Measurements from ENCODE around the gene ANAPC7.
"Not testable (repeated sequence)": the region's sequence is repeated elsewhere in the genome, so short reads cannot be mapped to it uniquely, and the experiment has no call there.

Gene ANAPC7

DNA sequence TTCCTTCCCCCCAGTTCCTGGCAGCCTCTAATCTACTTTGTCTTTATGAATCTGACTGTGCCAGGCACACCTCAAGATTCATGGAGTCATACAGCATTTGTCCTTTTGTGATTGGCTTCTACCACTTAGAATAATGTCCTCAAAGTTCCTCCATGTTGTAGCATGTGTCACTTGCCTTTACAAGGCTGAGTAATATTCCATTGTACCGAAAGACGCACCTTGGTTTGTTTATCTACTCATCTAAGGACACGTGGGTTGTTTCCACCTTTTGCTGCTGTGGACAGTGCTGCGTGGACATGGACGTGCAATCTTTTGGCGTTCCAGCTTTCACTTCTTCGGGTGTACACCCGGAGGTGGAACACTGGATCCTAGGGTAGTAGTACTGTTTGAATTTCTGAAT lies 33.5 kb downstream of the ANAPC7 start:
- peaks cover 27% of the 10 kb centered on the region for H3K36me3 Mint-ChIP-seq (ENCODE audit: insufficient read depth)
- no peaks in the 10 kb centered on the region for H3K9me3 Mint-ChIP-seq
- peaks cover 7 to 8% of the 10 kb centered on the region in 2 donors for H3K4me1 Mint-ChIP-seq (ENCODE audit: low read depth in 2 of 2)
- no peak for DNase-seq
- no peak for ATAC-seq (replicated peaks)
- H3K27me3 Mint-ChIP-seq: no peaks in the 10 kb centered on the region
- H3K27ac Mint-ChIP-seq: peak overlapping the region in 1 of 2 donors; percentile 35
- H3K4me3 Mint-ChIP-seq: no peak overlapping the region

GRCh38 chr12:110367181-110367864 lies 36.2 kb downstream of the ANAPC7 start:
- Mint-ChIP-seq H3K4me3 (no peak overlapping the region), H3K27me3 (no peaks in the 10 kb centered on the region), H3K36me3 (ENCODE audit: insufficient read depth) (peaks cover 3% of the 10 kb centered on the region), H3K27ac (no peak overlapping the region), H3K4me1 (ENCODE audit: low read depth in 2 of 2) (peaks cover 6 to 8% of the 10 kb centered on the region in 2 donors), H3K9me3 (no peaks in the 10 kb centered on the region)
- no peak for ATAC-seq (replicated peaks)
- no peak for DNase-seq

- ATAC-seq (replicated peaks) (no peak), DNase-seq (no peak)
- H3K9me3 Mint-ChIP-seq: no peaks in the 10 kb centered on the region
- no peak overlapping the region for H3K4me3 Mint-ChIP-seq
- H3K36me3 Mint-ChIP-seq (ENCODE audit: insufficient read depth): no peaks in the 10 kb centered on the region
- peaks cover 0 to 2% of the 10 kb centered on the region in 2 donors for H3K4me1 Mint-ChIP-seq (ENCODE audit: low read depth in 2 of 2)
- H3K27me3 Mint-ChIP-seq: no peaks in the 10 kb centered on the region
- no peak overlapping the region for H3K27ac Mint-ChIP-seq
Observed at GRCh38 chr12:110366321-110367142, 37.0 kb downstream of the ANAPC7 start.

DNA sequence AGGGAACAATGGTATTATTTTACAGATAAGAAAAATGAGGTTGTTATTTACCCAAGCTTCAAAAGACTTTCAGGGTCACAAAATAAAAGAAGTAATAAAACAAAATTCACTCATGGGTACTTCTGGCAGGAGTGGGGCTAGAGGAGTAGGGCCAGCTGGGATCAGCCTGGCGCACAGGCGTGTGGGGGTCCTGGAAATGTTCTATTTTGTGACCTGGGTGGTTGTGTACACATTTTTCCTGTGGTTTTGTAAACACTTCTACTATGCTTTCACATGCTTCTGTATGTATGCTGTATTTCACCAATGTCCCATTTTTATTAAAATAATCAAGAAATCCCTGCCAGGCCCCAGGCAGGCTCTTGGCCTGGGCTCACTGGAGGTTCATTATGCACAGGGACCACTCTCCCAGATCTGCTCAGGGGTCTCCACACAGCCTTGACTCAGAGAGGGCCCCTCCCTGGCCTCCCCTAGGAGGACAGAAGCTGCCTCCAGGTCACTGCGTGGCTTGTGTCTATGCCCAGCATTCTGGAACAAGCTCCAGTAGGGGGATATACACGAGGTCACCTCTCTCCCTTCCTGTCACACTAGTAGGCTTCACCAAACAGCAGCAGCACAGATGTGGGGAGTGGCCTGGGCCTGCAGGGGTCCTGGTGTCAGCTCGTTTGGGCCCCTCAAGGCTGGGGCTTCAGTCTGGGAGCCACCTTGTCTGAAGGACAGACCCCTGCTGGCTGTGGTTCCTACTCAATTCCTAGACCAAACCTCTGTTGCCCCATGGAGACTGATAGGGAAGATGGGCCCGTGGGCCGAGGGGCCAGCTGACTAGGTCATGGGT lies 37.8 kb downstream of the ANAPC7 start:
- Mint-ChIP-seq H3K9me3 (no peaks in the 10 kb centered on the region), H3K36me3 (ENCODE audit: insufficient read depth) (no peaks in the 10 kb centered on the region), H3K4me3 (no peak overlapping the region), H3K4me1 (ENCODE audit: low read depth in 2 of 2) (no peaks in the 10 kb centered on the region), H3K27ac (no peak overlapping the region), H3K27me3 (no peaks in the 10 kb centered on the region)
- DNase-seq (no peak), ATAC-seq (replicated peaks) (no peak)

DNA sequence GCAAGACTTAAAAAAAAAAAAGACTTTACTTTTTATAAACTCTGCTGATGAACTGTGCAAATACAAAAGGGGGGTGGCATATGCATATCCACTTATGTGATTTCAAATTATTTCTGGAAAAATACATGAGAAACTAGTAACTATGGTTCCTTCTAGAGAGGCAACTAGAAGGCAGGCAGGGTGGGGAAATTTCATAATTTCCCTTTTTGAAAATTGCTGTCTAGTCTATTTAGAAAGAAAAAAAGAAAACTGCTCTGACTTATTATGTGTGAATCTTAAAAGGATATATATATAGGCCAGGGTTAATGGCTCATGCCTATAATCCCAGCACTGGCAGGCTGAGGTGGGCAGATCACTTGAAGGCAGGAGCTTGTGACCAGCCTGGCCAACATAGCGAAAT lies 42.3 kb downstream of the ANAPC7 start:
- DNase-seq (no peak), ATAC-seq (replicated peaks) (no peak)
- H3K4me3 Mint-ChIP-seq: no peak overlapping the region
- H3K27ac Mint-ChIP-seq: no peak overlapping the region
- no peaks in the 10 kb centered on the region for H3K36me3 Mint-ChIP-seq (ENCODE audit: insufficient read depth)
- no peaks in the 10 kb centered on the region for H3K27me3 Mint-ChIP-seq
- H3K9me3 Mint-ChIP-seq: no peaks in the 10 kb centered on the region
- H3K4me1 Mint-ChIP-seq (ENCODE audit: low read depth in 2 of 2): no peaks in the 10 kb centered on the region

DNA sequence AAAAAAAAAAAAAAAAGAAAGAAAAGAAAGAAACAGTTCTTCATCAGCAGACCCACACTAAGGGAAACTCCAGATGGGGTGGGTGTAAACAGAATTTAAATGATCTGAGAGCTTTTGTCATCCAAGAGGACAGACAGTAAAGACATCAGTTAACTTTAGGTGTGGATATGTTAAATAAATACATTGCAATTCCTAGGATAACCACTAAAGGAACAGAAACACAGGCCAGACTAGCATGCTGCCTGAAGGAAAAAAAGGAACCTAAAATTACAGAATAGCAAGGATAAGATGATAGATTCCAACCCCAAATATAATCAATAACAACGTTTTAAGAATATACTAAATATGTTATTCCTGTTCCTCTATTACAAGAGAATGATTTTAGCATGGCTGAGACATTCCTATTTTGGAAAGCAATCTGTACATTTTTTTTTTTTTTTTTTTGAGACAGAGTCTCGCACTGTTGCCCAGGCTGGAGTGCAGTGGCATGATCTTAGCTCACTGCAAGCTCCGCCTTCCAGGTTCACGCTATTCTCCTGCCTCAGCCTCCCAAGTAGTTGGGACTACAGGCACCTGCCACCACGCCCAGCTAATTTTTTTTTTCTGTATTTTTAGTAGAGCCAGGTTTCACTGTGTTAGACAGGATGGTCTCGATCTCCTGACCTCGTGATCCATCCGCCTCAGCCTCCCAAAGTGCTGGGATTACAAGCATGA lies 45.0 kb downstream of the ANAPC7 start:
- peaks cover 8 to 14% of the 10 kb centered on the region in 2 donors for H3K4me1 Mint-ChIP-seq (ENCODE audit: low read depth in 2 of 2)
- H3K36me3 Mint-ChIP-seq (ENCODE audit: insufficient read depth); H3K4me3 Mint-ChIP-seq; H3K9me3 Mint-ChIP-seq; DNase-seq; ATAC-seq (replicated peaks); H3K27me3 Mint-ChIP-seq: not testable (repeated sequence)
- H3K27ac Mint-ChIP-seq: peak overlapping the region in 1 of 2 donors; percentile 57

- Mint-ChIP-seq H3K27ac (no peak overlapping the region), H3K36me3 (ENCODE audit: insufficient read depth) (no peaks in the 10 kb centered on the region), H3K9me3 (no peaks in the 10 kb centered on the region), H3K27me3 (no peaks in the 10 kb centered on the region), H3K4me3 (no peak overlapping the region), H3K4me1 (ENCODE audit: low read depth in 2 of 2) (peaks cover 8 to 14% of the 10 kb centered on the region in 2 donors)
- ATAC-seq (replicated peaks): peak; percentile 55
- DNase-seq: no peak
Observed at GRCh38 chr12:110355073-110355472, 48.4 kb downstream of the ANAPC7 start.

GRCh38 chr12:110354172-110354780 lies 49.2 kb downstream of the ANAPC7 start:
- H3K27ac Mint-ChIP-seq: peak overlapping the region in 1 of 2 donors; percentile 17

DNA sequence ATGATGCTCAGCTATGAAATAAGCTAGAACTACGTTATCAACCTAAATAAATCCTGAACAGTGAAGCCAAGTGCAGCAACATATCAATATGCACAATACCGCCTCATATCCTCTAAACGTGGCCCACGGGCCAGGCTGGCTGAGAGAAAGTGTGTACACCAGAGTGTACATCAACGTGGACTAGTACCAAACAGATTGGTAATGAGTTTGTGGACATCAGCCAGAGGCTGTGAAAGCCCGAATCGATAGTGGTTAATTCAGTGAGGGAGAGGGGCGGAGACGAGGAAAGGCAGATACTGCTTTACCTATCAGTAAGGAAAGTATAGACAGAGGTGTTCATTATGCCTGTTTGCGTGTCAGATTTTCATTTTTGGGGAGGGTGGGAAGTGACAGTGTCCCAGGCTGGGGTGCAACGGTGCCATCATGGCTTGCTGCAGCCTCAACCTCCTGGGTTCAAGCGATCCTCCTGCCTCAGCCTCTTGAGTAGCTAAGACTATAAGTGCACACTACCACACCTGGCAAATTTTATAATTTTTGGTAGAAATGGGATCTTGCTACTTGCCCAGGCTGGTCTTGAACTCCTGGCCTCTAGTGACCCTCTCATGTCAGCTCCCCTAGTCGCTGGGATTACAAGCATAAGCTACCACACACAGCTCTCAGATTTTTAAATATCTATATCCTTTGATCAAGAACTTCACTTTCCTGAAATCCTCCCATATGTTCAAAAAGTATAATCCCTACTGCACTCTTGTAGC lies 50.1 kb downstream of the ANAPC7 start:
- H3K4me1 Mint-ChIP-seq (ENCODE audit: low read depth in 2 of 2): peaks cover 13 to 19% of the 10 kb centered on the region in 2 donors
- no peak for DNase-seq
- H3K27ac Mint-ChIP-seq: no peak overlapping the region
- no peaks in the 10 kb centered on the region for H3K27me3 Mint-ChIP-seq
- H3K9me3 Mint-ChIP-seq: no peaks in the 10 kb centered on the region
- H3K36me3 Mint-ChIP-seq (ENCODE audit: insufficient read depth): peaks cover 7% of the 10 kb centered on the region
- H3K4me3 Mint-ChIP-seq: no peak overlapping the region
- no peak for ATAC-seq (replicated peaks)

More at GRCh38 chr12:110354172-110354780, 49.2 kb downstream of the ANAPC7 start:
- DNase-seq (no peak), ATAC-seq (replicated peaks) (no peak)
- no peaks in the 10 kb centered on the region for H3K9me3 Mint-ChIP-seq
- H3K4me3 Mint-ChIP-seq: no peak overlapping the region
- no peaks in the 10 kb centered on the region for H3K36me3 Mint-ChIP-seq (ENCODE audit: insufficient read depth)
- no peaks in the 10 kb centered on the region for H3K27me3 Mint-ChIP-seq
- H3K4me1 Mint-ChIP-seq (ENCODE audit: low read depth in 2 of 2): peaks cover 12 to 19% of the 10 kb centered on the region in 2 donors

DNA sequence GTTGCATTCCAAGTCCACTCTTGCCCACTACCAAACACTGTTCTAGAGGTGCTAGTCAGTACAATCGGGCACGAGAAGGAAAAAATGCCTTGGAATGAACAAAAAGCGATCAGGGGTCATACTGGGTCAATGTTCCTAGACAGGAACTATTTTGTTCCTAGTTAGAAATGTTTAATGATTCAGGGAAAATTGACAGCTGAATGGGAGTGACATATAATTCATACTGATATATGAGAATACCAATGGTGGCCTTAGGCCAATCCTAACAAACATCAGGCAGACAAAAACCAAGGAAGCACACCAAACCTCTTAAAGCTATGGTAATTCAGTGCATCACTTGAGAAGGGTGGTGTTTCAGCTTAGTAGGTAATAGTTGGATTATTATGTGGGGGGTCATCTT lies 51.1 kb downstream of the ANAPC7 start:
- ATAC-seq (replicated peaks) (no peak), DNase-seq (no peak)
- peaks cover 16 to 19% of the 10 kb centered on the region in 2 donors for H3K4me1 Mint-ChIP-seq (ENCODE audit: low read depth in 2 of 2)
- no peaks in the 10 kb centered on the region for H3K9me3 Mint-ChIP-seq
- H3K27ac Mint-ChIP-seq: no peak overlapping the region
- H3K36me3 Mint-ChIP-seq (ENCODE audit: insufficient read depth): peaks cover 16% of the 10 kb centered on the region
- no peak overlapping the region for H3K4me3 Mint-ChIP-seq
- no peaks in the 10 kb centered on the region for H3K27me3 Mint-ChIP-seq

DNA sequence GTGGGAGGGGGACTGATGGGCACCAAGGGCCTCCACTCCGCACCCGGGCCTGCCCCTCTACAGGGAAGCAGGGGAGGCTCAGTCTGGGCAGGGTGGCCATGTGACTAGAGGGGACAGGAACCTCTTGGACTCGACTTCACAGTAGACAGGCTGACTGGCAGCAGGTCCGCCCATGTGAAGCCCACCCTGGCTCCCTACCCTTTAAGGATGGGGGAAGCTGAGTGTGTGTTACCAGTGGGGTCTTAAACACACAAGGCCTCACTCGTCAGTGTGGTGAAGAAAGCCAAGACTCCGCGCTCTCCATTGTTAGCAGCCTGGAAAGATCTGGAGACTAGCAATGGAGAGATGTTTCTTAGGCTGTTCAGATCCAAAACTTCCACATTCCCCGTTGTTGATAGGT lies 52.4 kb downstream of the ANAPC7 start:
- peaks cover 29% of the 10 kb centered on the region for H3K36me3 Mint-ChIP-seq (ENCODE audit: insufficient read depth)
- H3K4me3 Mint-ChIP-seq: no peak overlapping the region

DNA sequence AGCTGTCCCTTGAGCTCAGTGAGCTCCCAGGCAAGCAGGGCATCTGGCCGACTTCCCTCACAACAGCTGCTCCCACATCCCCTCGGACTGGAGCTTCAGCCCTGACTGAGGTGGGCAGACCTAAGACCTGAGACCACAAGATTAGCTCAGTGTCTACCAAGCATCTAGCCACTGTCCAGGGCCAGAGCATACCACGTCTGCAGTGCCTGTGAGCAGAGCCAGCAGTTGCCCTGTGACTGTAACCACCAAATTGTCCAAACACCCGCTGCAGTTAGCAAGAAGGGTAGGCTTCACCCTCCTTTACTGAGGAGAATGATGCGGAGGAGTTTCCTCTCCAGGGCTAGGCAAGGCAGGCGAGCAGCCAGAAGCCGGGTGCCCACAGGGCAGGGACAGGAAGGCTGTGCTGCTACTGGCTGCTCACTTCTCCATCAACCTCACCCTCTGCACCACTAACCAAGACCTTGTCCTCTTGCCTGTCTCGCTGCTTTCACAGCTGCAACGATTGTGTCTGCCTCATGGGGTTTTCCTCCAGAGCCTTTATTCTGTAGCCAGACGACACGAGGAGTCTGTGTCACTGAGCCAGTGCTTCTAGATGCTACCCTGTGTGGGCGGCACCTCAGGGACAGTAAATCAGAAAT lies 53.9 kb downstream of the ANAPC7 start:
- H3K4me3 Mint-ChIP-seq: no peak overlapping the region
- H3K4me1 Mint-ChIP-seq (ENCODE audit: low read depth in 2 of 2): peaks cover 12 to 15% of the 10 kb centered on the region in 2 donors
- H3K9me3 Mint-ChIP-seq: no peaks in the 10 kb centered on the region
- peak; percentile 69 for ATAC-seq (replicated peaks)
- H3K27ac Mint-ChIP-seq: peak overlapping the region; percentile 7 to 41
- peaks cover 44% of the 10 kb centered on the region for H3K36me3 Mint-ChIP-seq (ENCODE audit: insufficient read depth)
- DNase-seq: no peak
- H3K27me3 Mint-ChIP-seq: no peaks in the 10 kb centered on the region

More for the DNA sequence above, 52.4 kb downstream of the ANAPC7 start:
- H3K9me3 Mint-ChIP-seq: no peaks in the 10 kb centered on the region
- no peaks in the 10 kb centered on the region for H3K27me3 Mint-ChIP-seq
- no peak overlapping the region for H3K27ac Mint-ChIP-seq
- DNase-seq: no peak
- peaks cover 16 to 19% of the 10 kb centered on the region in 2 donors for H3K4me1 Mint-ChIP-seq (ENCODE audit: low read depth in 2 of 2)
- no peak for ATAC-seq (replicated peaks)

All from effector memory CD8-positive, alpha-beta T cell (primary cell).